Thyroid gland (tissue), 4 donors: ENCODE results near the gene VPS33A.

ENCODE experiments used
- POLR2A ChIP-seq, 2 donors: fragments of 450-650 bp; IDR thresholded peaks; one replicate each; pipeline ENCODE4 v1.6.1; 2017; ENCODE audit warnings: antibody characterized with exemption in 2 of 2, mild to moderate bottlenecking in 2 of 2, moderate library complexity in 1 of 2
- TF ChIP-seq, protein P1 (sequence below), 6 experiments: fragments of 200-600 bp in 3 of 6; fragments of 450-650 bp in 3 of 6; sonication (generic) in 3 of 6; IDR thresholded peaks; one replicate each; pipeline ENCODE4 v1.5.1; 2016 to 2019; ENCODE audit warnings: antibody characterized with exemption in 6 of 6, mild to moderate bottlenecking in 2 of 6, inconsistent platforms in 1 of 6, moderate library complexity in 1 of 6

DNA sequence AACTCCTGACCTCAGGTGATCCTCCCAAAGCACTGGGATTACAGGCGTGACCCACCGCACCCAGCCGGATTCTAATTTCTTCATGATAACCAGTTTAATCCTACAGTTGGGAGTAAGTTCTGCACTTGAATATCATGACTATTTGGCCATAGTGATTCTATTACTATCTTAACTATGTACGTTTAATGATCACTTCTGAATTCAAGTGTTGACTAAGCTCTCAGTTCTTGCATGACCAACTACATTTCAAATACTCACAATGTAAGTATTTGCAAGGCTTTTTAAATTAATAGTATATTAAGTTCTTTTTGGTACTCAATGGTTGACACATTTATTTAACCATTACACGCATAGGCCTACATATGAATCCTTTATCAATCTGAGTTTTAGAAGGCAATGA, 17.4 kb upstream of the VPS33A start:
- no peak for TF ChIP-seq POLR2A (IDR thresholded peaks at IDR 0.05)
- TF ChIP-seq, protein P1, sequence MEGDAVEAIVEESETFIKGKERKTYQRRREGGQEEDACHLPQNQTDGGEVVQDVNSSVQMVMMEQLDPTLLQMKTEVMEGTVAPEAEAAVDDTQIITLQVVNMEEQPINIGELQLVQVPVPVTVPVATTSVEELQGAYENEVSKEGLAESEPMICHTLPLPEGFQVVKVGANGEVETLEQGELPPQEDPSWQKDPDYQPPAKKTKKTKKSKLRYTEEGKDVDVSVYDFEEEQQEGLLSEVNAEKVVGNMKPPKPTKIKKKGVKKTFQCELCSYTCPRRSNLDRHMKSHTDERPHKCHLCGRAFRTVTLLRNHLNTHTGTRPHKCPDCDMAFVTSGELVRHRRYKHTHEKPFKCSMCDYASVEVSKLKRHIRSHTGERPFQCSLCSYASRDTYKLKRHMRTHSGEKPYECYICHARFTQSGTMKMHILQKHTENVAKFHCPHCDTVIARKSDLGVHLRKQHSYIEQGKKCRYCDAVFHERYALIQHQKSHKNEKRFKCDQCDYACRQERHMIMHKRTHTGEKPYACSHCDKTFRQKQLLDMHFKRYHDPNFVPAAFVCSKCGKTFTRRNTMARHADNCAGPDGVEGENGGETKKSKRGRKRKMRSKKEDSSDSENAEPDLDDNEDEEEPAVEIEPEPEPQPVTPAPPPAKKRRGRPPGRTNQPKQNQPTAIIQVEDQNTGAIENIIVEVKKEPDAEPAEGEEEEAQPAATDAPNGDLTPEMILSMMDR (IDR thresholded peaks at IDR 0.05): no peak
